ENCODE results near the gene HOMER3.

DNA sequence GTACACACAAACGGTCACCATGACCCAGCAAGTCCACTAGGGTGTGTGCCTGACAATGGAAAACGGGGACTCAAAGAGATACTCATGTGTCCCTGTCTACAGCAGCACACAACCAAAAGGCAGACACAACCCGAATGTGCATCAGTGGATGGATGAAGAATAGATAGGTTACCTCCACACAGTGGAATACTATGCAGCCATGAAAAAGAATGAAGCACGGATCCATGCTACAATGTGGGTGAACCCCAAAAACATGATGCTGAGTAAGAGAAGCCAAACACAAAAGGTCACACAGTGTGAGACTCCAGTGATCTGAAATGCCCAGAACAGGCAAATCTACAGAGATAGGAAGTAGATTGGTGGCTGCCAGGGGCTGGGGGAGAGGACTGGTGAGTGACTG, 54.0 kb downstream of the HOMER3 start:
- TF ChIP-seq EZH2 (IDR thresholded peaks at IDR 0.05; ENCODE audit: low read length, missing control alignments) (no peak), CTCF (conservative IDR thresholded peaks at IDR 0.05 in 1 of 2, IDR thresholded peaks at IDR 0.05 in 1 of 2; ENCODE audit: low read depth in 1 of 2, low read length in 2 of 2) (no peak)
